GM12892 (cell line): ENCODE measurements around the gene ARMCX2.
"Not testable (repeated sequence)": the region's sequence is repeated elsewhere in the genome, so short reads cannot be mapped to it uniquely, and the experiment has no call there.

Source experiments
- DNase-seq: peaks from one replicate; pipeline ENCODE4 v3.0.0; 2011; ENCODE audit not compliant: insufficient read length
- FAIRE-seq: peaks from 2 replicates; lab custom pipeline; 2011; peaks lifted over from hg19 to GRCh38; lab: Jason Lieb, UNC
- POLR2A ChIP-seq: IDR thresholded peaks from 2 replicates; pipeline ENCODE4 v1.6.1; 2011; ENCODE audit warnings: low read depth, low read length, control low read depth
- POLR2AphosphoS5 ChIP-seq: IDR thresholded peaks from 2 replicates; pipeline ENCODE4 v1.6.1; 2011; ENCODE audit warnings: low read depth, low read length, control low read depth
- TAF1 ChIP-seq: IDR thresholded peaks from 2 replicates; pipeline ENCODE4 v1.6.1; 2011; ENCODE audit warnings: low read depth, mild to moderate bottlenecking, control low read depth, low read length, borderline replicate concordance

The ARMCX2 gene

DNA sequence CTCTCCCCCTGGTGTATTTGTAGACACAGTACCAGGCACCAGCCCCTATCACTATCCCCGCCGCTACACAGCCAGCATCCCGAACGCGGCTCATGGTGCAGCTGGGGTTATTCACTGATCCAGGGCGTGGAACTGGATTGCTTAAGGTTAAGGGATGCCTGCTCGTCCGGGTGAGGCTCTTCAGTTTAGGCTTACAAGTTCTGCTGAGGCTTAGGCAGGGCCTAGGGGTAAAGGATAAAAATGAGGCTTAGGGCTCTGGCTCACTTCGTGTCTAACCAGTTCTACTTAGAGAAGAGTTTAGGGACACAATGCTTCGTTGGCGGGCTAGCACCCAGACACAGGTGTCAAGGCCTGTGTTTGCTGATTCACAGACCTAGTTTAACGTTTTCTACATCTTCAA lies 2.2 kb downstream of the ARMCX2 start:
- FAIRE-seq (no peak), DNase-seq (no peak)
- no peak for TF ChIP-seq TAF1
- TF ChIP-seq POLR2A: no peak
- no peak for TF ChIP-seq POLR2AphosphoS5

DNA sequence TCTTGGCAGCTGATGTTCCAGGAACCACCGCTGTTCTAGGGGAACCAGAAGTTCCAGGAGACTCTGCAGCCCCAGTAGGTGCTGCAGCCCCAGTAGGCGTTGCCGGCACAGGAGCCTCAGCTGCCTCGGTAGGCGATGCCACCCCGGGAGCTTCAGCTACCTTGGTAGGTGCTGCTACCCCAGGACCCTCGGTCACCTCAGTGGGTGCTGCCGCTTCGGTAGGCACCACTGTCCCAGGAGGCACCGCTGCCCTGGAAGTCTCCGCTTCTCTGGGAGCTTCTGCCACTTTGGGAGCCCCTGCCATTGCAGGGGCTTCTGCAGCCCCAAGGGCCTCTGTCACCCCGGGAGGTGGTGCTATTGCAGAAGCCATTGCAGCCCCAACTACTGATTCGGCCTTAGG lies 2.8 kb downstream of the ARMCX2 start:
- DNase-seq: no peak
- FAIRE-seq: no peak
- no peak for TF ChIP-seq POLR2AphosphoS5
- no peak for TF ChIP-seq TAF1
- no peak for TF ChIP-seq POLR2A

DNA sequence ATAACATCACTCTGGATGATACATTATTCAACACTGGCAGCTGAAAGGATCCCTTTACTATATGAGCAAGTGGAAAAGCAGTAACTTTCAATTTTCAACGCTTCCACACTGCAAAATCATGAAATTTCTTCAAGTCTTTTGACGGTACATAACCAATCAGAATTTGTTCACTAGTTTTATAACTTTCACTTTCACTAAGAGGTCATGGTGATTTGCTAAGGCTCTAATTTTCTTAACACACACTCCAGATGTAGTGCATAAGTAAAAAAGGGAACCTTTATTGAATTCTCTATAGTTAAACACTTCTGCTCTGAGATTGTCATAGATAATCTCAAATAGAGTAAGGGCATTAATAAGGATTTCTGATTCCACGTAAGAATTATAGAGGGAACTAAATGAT lies 4.1 kb downstream of the ARMCX2 start:
- FAIRE-seq (no peak), DNase-seq (no peak)
- TF ChIP-seq POLR2AphosphoS5: no peak
- TF ChIP-seq TAF1: no peak
- TF ChIP-seq POLR2A: no peak

DNA sequence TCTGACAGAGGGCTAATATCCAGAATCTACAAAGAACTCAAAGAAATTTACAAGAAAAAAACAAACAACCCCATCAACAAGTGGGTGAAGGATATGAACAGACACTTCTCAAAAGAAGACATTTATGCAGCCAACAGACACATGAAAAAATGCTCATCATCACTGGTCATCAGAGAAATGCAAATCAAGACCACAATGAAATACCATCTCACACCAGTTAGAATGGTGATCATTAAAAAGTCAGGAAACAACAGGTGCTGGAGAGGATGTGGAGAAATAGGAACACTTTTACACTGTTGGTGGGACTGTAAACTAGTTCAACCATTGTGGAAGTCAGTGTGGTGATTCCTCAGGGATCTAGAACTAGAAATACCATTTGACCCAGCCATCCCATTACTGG lies 11.9 kb downstream of the ARMCX2 start:
- FAIRE-seq, DNase-seq: not testable (repeated sequence)

DNA sequence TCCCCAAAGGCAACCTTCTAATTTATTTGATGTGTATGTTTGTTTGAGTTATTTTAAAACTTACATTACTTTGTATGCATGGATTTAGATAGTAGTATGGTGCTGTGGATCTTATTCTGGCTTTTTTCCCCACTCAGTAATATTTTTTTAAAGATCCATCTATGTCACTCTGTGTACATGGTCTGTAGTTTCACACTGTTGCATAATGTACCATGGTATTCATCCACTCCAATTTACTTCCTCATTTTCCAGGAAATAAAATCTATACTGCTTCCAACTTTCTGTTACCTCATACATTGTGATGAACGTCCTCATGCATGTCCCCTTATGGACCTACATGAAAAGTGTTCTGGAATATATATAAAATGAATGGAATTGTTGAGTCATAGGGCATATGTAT lies 17.6 kb downstream of the ARMCX2 start:
- TF ChIP-seq POLR2AphosphoS5 (no peak), TAF1 (no peak), POLR2A (no peak)
- DNase-seq (no peak), FAIRE-seq (no peak)

DNA sequence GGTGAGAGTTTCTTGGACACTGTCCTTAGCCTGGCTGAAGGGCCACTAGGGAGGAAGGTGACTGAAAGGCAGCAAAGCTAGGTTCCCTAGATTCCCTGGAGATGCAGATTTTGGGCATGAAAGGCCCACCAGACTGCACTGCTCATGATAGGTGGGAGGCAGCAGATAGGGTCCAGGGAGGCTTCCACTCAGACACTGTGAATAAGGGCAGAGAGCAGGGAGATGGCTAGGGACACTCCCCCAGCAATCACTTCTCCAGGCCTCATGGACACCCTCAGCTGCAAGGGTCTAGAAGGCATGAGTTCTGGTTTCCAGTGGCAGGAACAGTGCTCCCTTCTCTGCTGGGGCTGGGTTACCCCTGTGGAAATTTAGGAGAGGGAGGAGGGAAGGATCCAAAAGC lies 20.1 kb downstream of the ARMCX2 start:
- DNase-seq: no peak
- TF ChIP-seq POLR2AphosphoS5: no peak
- TF ChIP-seq POLR2A: no peak
- no peak for TF ChIP-seq TAF1
- no peak for FAIRE-seq

DNA sequence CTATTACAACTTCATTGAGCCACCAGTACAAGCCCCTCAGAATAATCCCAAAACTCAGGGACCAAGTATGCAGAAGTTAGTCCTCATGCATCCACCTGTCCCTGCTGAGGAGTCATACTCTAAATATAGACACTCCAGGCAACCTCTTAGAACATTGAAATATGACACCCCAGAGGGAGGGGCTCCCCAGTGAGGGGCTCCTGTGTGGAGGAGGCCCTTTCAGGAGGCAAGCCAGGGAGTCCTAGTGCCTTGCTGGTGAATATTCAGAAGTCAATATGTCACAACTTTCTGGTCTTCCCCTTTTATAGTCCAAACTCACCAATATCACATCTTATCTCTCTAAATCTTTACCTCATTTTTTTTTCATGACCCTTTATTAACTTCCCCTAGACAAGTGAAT lies 40.3 kb downstream of the ARMCX2 start:
- DNase-seq (no peak), FAIRE-seq (peak; percentile 24)
- TF ChIP-seq POLR2A (no peak), POLR2AphosphoS5 (no peak), TAF1 (no peak)

DNA sequence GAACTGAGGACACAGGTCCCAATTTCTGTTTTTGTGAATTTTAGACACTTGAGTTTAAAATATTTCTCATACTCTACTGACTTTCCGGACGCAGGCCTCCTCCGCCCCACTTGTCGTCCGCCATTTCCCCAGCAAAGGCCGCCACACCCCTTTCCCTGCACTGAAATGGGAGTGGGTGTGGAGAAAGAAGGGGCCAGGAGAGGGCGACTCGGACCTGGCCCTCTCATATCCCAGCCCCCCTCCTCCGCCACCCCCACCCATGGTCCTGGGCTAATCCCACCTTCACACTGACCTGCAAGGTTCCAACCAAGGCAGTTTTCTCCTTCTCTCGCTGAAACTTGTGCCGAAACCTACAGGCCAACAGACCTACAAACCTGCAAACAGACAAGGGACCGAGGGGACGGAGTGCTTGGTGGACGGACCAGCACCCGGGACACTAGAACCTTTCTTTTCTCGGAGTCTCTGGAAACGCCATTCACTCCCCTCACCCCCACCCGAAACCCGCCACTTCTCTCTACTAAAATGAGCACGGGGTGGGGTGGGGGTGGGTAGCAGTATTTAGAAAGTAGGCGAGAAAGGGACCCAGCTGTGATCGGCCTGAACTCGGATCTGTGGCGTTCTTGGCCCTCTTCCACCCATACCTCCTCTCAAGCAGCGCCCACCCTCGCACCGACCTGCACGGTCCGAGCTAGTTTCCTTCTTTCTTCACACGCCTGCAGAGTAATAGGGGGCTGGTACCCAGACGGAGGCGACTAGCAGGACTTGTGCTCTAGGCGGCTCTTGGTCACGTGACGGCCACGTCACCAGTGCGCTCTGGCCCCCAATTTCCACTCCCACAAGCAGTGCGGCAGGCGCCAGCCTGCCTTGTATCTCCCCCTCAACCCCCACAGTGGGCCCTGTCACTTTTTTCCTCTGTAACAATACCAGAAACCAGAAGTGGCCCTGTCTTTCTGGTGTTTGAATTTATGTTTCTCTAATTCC lies 42.1 kb downstream of the ARMCX2 start, which contains the start of gene ARMCX6:
ARMCX6 (minus strand) TSS at position 790 of the 981 bp plus-strand sequence. CDS start 1,380 bp downstream, outside the sequence.
- FAIRE-seq: peak; percentile 76
- peak; percentile 47 for DNase-seq
- TF ChIP-seq POLR2AphosphoS5 (0 out of 2 replicates have a peak, but pooled peaks have one; percentile 32), TAF1 (no peak)

DNA sequence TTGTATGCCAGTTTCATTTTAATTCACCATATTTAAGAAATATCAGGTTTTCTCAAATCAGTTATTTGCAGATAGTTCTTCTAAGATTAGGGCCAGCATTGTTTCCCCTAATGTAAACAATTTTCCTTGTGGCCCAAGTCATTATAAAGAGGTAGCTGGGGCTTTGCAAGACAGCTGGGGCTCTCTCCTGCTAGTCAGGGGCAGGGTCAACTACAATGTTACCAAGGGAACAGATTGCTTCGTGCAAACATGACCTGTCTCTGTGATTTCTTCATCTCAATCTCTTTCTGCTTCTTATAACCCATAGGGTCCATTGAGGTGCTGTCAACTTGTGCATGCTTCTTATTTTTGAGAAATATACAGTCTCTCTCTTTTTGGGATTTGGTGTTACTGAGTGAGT lies 53.9 kb downstream of the ARMCX2 start:
- no peak for DNase-seq
- no peak for TF ChIP-seq POLR2AphosphoS5
- no peak for TF ChIP-seq POLR2A
- no peak for TF ChIP-seq TAF1
- no peak for FAIRE-seq
